DMS53 treated with DMSO at 0.1 percent for 48 hours (cell line): ENCODE measurements around the gene GIMD1.
"Not testable (repeated sequence)": the region's sequence is repeated elsewhere in the genome, so short reads cannot be mapped to it uniquely, and the experiment has no call there.

ENCODE experiments used
- DNase-seq: peaks from one replicate; lab custom pipeline; 2025; ENCODE audit not compliant: unreplicated experiment; lab: John Stamatoyannopoulos, UW

Gene GIMD1

DNA sequence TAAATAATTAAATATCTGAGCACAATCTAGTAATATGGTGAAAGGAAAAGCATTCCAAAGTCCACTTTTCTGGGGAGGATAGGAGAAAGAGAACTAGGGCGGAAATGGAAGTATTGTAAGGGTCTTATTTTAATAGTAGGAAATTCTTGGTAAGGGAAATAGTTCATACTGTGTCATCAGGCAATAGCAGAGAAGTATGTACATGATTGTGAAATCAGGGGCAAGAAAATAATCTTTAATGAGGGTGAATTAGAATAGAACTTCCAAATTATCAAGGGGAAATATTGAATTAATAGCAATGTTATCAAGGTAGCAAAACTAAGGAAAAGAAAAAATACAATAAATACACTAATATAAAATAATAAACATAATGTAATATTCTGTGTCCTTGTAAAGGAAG, 14.8 kb downstream of the GIMD1 start:
- no peak for DNase-seq

DNA sequence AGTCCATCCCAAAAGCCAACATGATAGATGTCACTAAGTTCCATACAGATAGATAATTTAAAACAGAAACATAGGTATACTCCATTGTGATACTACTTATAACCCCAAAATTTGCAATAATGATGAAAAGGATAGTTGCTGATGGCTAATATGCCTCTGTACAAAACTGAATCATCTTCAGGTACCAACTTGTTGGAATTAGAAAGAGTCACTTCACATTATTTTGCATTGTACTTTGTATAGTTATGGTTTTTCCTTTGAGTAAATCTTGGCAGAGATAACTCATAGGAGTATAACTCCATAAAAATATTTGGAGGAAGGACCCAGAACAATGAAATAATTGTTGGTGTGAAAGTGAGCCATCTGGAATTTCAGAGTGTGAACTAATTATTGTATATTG, 17.6 kb downstream of the GIMD1 start:
- no peak for DNase-seq

DNA sequence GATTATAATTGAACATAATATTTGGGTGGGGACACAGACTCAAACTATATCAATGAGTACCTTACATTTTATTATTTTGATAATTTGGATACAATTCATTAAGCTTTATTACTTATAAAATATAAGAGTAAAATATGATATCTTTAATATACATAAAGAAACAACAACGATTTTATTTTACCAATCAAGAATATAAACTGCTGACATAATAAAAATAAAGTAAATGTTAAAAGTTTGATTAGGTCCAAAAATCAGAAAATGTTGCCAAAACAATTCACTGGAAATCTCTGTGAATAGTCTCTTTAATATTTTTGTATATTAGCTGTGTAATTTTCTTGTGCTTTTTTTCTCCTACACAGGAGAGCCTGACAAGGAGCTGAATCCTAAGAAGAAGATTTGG, 21.4 kb downstream of the GIMD1 start:
- DNase-seq = no peak

DNA sequence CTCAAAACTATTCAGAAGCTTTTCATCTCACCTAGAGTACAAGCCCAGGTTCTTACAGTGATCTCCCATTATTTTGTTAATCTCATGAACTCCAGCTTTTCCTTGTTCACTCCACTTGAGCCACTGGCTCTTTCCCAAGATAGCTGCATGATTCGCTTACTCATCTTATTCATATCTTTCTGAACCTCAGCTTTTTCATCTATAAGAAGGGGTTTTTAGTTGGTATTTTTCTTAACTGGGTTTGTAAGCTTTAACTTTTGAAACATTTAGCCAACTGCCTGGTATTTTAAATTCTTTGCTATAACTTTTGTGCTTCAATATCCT, 24.0 kb downstream of the GIMD1 start:
- DNase-seq = no peak

DNA sequence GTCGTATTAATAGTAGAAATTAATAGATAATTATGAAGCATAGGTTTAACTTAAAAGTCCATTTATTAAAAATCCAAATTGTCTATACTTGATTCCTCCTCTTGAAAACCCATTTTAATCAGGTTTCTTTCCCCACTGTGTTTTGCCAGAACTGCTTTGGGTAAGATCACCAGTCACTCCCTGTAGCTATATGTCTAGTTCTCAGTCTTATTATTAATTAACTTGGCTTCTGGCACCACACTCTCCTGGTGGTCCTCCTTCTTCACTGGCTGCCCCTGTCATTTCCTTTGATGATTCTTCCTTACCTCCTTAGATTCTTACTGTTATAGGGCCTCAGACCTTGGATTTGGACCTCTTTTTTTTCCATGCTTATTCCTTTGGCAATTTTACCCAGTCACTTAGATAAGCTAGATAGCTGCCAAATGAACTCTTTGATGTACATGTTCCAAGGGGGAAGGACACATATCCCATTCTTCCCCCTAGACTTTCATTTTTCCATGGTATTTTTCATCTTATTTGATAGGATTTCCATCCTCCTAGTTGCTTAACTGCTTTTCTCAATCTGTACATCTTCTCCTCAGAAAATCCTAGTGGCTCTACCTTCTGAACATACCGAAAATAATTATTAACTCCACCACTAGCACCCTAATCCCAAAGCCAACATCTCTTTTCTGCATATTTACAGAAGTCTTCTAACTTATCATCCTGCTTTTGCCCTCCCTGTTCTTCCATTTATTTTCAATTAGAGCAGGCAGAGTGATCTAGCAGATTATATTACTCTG, 24.5 kb downstream of the GIMD1 start:
- no peak for DNase-seq

GRCh38 chr4:106340774-106341173, 27.8 kb downstream of the GIMD1 start:
- no peak for DNase-seq

DNA sequence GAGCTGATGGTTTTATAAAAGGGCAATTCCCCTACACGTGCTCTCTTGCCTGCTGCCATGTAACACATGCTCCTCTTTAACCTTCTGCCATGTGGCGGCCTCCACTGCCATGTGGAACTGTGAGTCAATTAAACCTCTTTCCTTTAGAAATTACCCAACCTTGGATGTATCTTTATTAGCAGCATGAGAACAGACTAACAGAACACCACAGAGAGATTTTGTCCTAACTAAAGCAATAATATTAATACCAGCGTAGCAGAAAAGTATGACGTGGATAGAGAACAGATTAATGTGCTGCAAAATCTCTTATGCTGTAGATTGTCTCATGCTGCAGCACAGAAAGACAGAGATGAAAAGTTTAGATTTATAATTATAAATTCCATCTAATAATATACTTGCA, 29.1 kb downstream of the GIMD1 start:
- no peak for DNase-seq

- DNase-seq = no peak
Measured at GRCh38 chr4:106338671-106339070, 29.9 kb downstream of the GIMD1 start.

DNA sequence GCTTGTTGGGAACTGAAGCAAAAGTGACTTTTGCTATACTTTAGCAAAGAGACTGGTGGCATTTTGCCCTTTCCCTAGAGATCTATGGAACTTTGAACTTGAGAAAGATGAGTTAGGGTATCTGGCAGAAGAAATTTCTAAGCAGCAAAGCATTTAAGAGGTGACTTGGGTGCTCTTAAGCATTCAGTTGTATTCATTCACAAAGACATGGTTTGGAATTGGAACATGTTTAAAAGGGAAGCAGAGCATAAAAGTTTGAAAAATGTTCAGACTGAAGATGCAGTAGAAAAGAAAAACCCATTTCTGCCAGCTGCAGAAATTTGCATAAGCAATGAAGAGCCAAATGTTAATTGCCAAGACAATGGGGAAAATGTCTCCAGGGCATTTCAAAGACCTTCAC, 30.7 kb downstream of the GIMD1 start:
- DNase-seq = no peak

- no peak for DNase-seq
Measured at GRCh38 chr4:106336618-106337017, 32.0 kb downstream of the GIMD1 start.

- no peak for DNase-seq
Measured at GRCh38 chr4:106334741-106335470, 33.7 kb downstream of the GIMD1 start.

- no peak for DNase-seq
Measured at GRCh38 chr4:106333186-106333585, 35.4 kb downstream of the GIMD1 start.

GRCh38 chr4:106329041-106329618, 39.4 kb downstream of the GIMD1 start:
- peak; percentile 27 for DNase-seq

DNA sequence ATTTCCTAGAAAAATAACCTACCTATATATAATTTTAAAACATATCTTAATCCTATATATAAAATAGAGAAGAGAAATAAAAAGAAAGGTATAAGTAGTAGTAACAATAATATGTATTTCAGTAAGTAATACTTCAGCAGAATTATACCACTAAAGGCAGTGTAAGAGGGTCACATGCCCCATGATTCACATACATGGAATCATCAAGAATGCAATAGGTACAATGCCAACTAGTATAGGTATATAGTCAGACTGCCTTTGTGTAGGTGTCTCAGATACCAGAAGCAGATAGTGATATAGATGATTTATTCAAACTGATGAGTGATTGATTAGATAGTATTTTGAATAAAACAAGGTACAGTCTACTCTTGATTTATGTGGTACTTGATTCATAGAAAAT, 42.8 kb downstream of the GIMD1 start:
- DNase-seq = peak; percentile 15

DNA sequence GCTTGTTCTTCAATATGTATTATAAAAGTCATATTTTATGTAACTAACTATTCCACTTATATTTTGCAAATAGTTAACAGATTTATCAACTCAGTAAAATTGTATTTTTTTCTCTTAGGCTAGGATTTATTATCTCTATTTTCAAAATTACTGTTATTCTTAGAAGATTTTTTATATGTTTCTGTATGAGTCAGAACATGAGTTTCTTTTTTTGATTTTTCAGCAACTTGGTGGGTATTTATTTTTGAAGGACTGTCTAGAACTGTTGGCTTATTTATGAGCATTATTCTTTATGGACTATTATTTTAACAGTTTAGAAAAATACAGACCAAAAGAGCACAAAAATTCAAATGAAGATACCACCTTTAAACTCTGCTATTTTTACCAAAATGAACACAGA, 45.5 kb downstream of the GIMD1 start:
- DNase-seq = no peak

DNA sequence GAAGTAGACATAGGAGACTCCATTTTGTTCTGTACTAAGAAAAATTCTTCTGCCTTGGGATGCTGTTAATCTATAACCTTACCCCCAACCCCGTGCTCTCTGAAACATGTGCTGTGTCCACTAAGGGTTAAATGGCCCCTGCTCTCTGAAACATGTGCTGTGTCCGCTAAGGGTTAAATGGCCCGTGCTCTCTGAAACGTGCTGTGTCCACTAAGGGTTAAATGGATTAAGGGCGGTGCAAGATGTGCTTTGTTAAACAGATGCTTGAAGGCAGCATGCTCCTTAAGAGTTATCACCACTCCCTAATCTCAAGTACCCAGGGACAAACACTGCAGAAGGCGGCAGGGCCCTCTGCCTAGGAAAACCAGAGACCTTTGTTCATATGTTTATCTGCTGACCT, 46.8 kb downstream of the GIMD1 start:
- DNase-seq = not testable (repeated sequence)

GRCh38 chr4:106321168-106321567, 47.4 kb downstream of the GIMD1 start:
- not testable (repeated sequence) for DNase-seq

DNA sequence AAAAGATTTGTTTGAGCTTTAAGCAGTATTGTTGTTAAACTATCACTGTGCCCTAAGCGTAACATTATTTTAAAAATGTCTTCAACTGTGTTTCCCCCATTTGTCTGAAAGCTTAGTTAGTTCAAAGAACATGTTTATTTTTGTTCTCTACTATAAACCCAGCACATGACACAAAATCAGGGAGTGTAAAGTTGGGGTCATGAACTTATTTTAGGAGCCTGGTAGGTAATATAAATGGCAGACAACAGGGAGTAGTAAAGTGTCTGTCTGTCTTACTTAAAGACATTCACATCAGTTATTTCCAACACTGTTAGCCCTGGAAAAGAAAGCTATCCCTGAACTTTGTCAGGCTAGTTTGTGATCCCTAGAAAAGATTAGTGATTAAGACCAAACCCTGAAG, 48.3 kb downstream of the GIMD1 start:
- no peak for DNase-seq

- DNase-seq = no peak
Measured at GRCh38 chr4:106318511-106318910, 50.1 kb downstream of the GIMD1 start.

- DNase-seq = no peak
Measured at GRCh38 chr4:106317815-106318214, 50.8 kb downstream of the GIMD1 start.

- DNase-seq = no peak
Measured at GRCh38 chr4:106316773-106317409, 51.7 kb downstream of the GIMD1 start.
